Fibroblast of lung (primary cell): ENCODE data around the gene CD244. TPM values are rescaled to one million over a fixed set of nuclear protein-coding genes. Genes with fewer than 3 reads are reported as not detected.

Source experiments
- DNase-seq, 2 donors: peaks; one replicate each; pipeline versions ENCODE4 v3.0.0 to v3.0.0-alpha.2; 2010; ENCODE audit warnings: low read depth in 2 of 2
- H2AFZ ChIP-seq: 2 replicates; pipeline ENCODE4 v1.5.1; 2012; ENCODE audit warnings: low read length, control low read depth, inconsistent platforms
- H3K27ac ChIP-seq: 2 replicates; pipeline ENCODE4 v1.5.1; 2011; ENCODE audit warnings: low read length, control low read depth; ENCODE audit not compliant: insufficient read depth
- H3K27me3 ChIP-seq: 2 replicates; pipeline ENCODE4 v1.5.1; 2011; ENCODE audit warnings: mild to moderate bottlenecking, low read length; ENCODE audit not compliant: control insufficient read depth, insufficient read depth
- H3K36me3 ChIP-seq: 2 replicates; pipeline ENCODE4 v1.5.1; 2011; ENCODE audit warnings: low read length; ENCODE audit not compliant: control insufficient read depth, insufficient read depth
- H3K4me1 ChIP-seq: 2 replicates; pipeline ENCODE4 v1.5.1; 2011; ENCODE audit warnings: low read length; ENCODE audit not compliant: control insufficient read depth, insufficient read depth; ENCODE audit errors: extremely low read depth
- H3K4me2 ChIP-seq: 2 replicates; pipeline ENCODE4 v1.5.1; 2011; ENCODE audit warnings: low read length, control low read depth; ENCODE audit not compliant: insufficient read depth; ENCODE audit errors: extremely low read depth
- H3K4me3 ChIP-seq, 4 experiments: fragments of 200-600 bp in 1 of 4; sonication (generic) in 1 of 4; replicated peaks in 1 of 4; 2 replicates each; pipeline ENCODE4 v1.5.1; 2011 to 2016; ENCODE audit warnings: low read length in 4 of 4, low read depth in 3 of 4, mild to moderate bottlenecking in 3 of 4, control low read depth in 2 of 4, inconsistent platforms in 1 of 4, mixed read lengths in 1 of 4; ENCODE audit not compliant: insufficient read depth in 1 of 4; ENCODE audit errors: control extremely low read depth in 1 of 4
- H3K79me2 ChIP-seq: 2 replicates; pipeline ENCODE4 v1.5.1; 2012; ENCODE audit warnings: mild to moderate bottlenecking, low read length, inconsistent platforms; ENCODE audit not compliant: control insufficient read depth, insufficient read depth
- H3K9ac ChIP-seq: 2 replicates; pipeline ENCODE4 v1.5.1; 2011; ENCODE audit warnings: mild to moderate bottlenecking, low read length, control low read depth; ENCODE audit not compliant: insufficient read depth
- H3K9me3 ChIP-seq: 2 replicates; pipeline ENCODE4 v1.5.1; 2012; ENCODE audit warnings: low read depth, low read length; ENCODE audit not compliant: control insufficient read depth, insufficient read depth
- H4K20me1 ChIP-seq: 2 replicates; pipeline ENCODE4 v1.5.1; 2011; ENCODE audit warnings: low read length; ENCODE audit not compliant: control insufficient read depth, insufficient read depth; ENCODE audit errors: extremely low read depth
- CTCF ChIP-seq, 2 donors: IDR thresholded peaks in 1 of 2; conservative IDR thresholded peaks in 1 of 2; 1 replicate in 1 of 2; 2 replicates in 1 of 2; pipeline ENCODE4 v1.5.1; 2011 to 2012; ENCODE audit warnings: low read length in 2 of 2, control low read depth in 1 of 2, inconsistent platforms in 1 of 2, low read depth in 1 of 2, mild to moderate bottlenecking in 1 of 2
- EZH2 ChIP-seq: IDR thresholded peaks from 2 replicates; pipeline ENCODE4 v1.5.1; 2012; ENCODE audit warnings: low read length, control low read depth, mild to moderate bottlenecking; ENCODE audit errors: missing control alignments
- polyA plus RNA-seq, 2 donors: library from polyadenylated mRNA; depleted of rRNA in 1 of 2; stranded (reverse) in 1 of 2; unstranded in 1 of 2; fragments of >200 nt; gene quantifications; 2 replicates each; pipeline ENCODE4 v1.2.1, GENCODE V29; 2011 to 2012; ENCODE audit warnings: missing spikeins in 1 of 2
- total RNA-seq: library from RNA; depleted of rRNA; stranded (reverse); fragments of >200 nt; gene quantifications from 2 replicates; pipeline ENCODE4 v1.2.1, GENCODE V29; 2014

Gene CD244
- total and polyA plus RNA-seq, 2 donors (not counting 1 experiment from before 2014, with no cell fraction given) = not detected

DNA sequence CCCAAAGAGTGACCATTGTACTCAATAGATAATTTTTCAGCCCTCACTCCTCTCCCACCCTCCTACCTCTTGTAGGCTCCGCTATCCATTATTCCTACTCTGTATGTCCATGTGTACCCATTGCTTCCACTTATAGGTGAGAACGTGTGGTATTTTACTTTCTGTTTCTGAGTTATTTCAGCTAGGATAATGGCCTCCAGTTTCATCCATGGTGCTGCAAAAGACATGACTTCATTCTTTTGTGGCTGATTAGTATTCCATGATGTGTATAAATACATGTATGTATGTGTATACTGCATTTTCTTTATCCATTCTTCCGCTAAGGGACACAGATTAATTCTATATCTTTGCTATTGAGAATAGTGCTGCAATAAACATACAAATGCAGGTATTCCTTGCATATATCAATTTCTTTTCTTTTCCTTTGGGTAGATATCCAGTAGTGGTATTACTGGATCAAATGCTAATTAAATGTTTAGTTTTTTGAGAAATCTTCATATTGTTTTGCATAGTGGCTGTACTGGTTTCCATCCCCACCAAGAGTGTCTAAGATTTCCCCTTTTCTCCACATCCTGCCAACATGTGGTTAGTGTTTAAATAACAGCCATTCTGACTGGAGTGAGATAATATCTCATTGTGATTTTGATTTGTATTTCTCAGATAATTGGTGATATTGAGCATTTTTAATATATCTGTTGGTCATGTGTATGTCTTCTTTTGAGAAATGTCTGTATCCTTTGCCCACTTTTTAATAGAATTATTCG is 61.9 kb downstream of the CD244 start:
- Histone ChIP-seq H3K9me3 (no peaks in the 10 kb centered on the region), H3K79me2 (no peaks in the 10 kb centered on the region), H3K27me3 (no peaks in the 10 kb centered on the region), H2AFZ (no peak overlapping the region), H3K4me3 (no peak overlapping the region), H3K27ac (no peak overlapping the region), H4K20me1 (no peaks in the 10 kb centered on the region), H3K36me3 (no peaks in the 10 kb centered on the region), H3K9ac (no peak overlapping the region), H3K4me2 (no peak overlapping the region), H3K4me1 (no peaks in the 10 kb centered on the region)
- no peak for TF ChIP-seq CTCF (conservative IDR thresholded peaks at IDR 0.05 in 1 of 2, IDR thresholded peaks at IDR 0.05 in 1 of 2; ENCODE audit: low read depth in 1 of 2, low read length in 2 of 2)
- DNase-seq = no peak

DNA sequence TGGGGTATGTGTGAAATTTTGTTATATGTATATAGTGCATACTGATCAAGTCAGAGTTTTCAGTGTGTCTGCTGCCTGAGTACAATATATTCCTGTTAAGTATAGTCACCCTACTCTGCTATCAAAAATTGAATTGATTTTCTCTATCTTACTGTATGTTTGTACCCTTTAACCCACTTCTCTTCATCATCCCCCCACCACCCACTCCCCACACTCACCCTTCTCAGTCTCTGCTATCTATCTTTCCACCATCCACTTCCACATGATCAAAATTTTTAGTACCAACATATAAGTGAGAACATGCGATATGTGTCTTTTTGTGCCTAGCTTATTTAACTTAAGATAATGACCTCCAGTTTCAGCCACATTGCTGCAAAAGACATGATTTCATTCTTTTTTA is 62.5 kb downstream of the CD244 start:
- H3K27me3 ChIP-seq = no peaks in the 10 kb centered on the region
- no peaks in the 10 kb centered on the region for H3K9me3 ChIP-seq
- H3K4me3 ChIP-seq = no peak overlapping the region
- H2AFZ ChIP-seq = no peak overlapping the region
- TF ChIP-seq CTCF (conservative IDR thresholded peaks at IDR 0.05 in 1 of 2, IDR thresholded peaks at IDR 0.05 in 1 of 2; ENCODE audit: low read depth in 1 of 2, low read length in 2 of 2) = no peak
- no peak for TF ChIP-seq EZH2
- H3K36me3 ChIP-seq = no peaks in the 10 kb centered on the region
- H3K79me2 ChIP-seq = no peaks in the 10 kb centered on the region
- no peak for DNase-seq
- no peaks in the 10 kb centered on the region for H4K20me1 ChIP-seq
- no peak overlapping the region for H3K4me2 ChIP-seq
- H3K4me1 ChIP-seq = no peaks in the 10 kb centered on the region
- no peak overlapping the region for H3K9ac ChIP-seq
- H3K27ac ChIP-seq = no peak overlapping the region

DNA sequence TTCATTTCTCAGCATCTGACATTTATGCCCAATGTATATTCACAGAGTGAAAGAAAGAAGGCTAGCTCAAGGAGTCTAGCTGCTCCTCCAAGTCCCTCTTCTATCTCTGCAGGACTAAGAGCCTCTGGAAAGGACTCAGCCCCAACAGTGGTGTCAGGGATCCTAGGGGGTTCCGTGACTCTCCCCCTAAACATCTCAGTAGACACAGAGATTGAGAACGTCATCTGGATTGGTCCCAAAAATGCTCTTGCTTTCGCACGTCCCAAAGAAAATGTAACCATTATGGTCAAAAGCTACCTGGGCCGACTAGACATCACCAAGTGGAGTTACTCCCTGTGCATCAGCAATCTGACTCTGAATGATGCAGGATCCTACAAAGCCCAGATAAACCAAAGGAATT is 63.0 kb downstream of the CD244 start:
- TF ChIP-seq CTCF (conservative IDR thresholded peaks at IDR 0.05 in 1 of 2, IDR thresholded peaks at IDR 0.05 in 1 of 2; ENCODE audit: low read depth in 1 of 2, low read length in 2 of 2) (no peak), EZH2 (no peak)
- no peaks in the 10 kb centered on the region for H4K20me1 ChIP-seq
- H3K27ac ChIP-seq = no peak overlapping the region
- no peak overlapping the region for H3K4me2 ChIP-seq
- H3K4me1 ChIP-seq = no peaks in the 10 kb centered on the region
- no peaks in the 10 kb centered on the region for H3K79me2 ChIP-seq
- H3K27me3 ChIP-seq = no peaks in the 10 kb centered on the region
- no peak overlapping the region for H2AFZ ChIP-seq
- no peak for DNase-seq
- no peaks in the 10 kb centered on the region for H3K9me3 ChIP-seq
- no peak overlapping the region for H3K4me3 ChIP-seq
- no peak overlapping the region for H3K9ac ChIP-seq
- H3K36me3 ChIP-seq = no peaks in the 10 kb centered on the region
